HTERT RPE-1 (cell line): Measurements from ENCODE around the gene FAM53B.

ENCODE experiments used
- in situ Hi-C: fragments of 300-500 bp; cut with MboI; formaldehyde crosslinking; loops from 4 replicates; pipeline ENCODE4 v1.14.3; 2020; ENCODE audit warnings: low sequenced_read_pairs

FAM53B gene

GRCh38 chr10:124639206-124639605, 105.0 kb downstream of the FAM53B start:
- in situ Hi-C loops: no loop called here

GRCh38 chr10:124637746-124638145, 106.4 kb downstream of the FAM53B start:
- in situ Hi-C loops: no loop called here

GRCh38 chr10:124637091-124637700, 107.0 kb downstream of the FAM53B start:
- in situ Hi-C loops: no loop called here

GRCh38 chr10:124636271-124636995, 107.7 kb downstream of the FAM53B start:
- in situ Hi-C loops: no loop called here

GRCh38 chr10:124632566-124632965, 111.6 kb downstream of the FAM53B start:
- in situ Hi-C loops: no loop called here

- in situ Hi-C loops: no loop called here
Observed at GRCh38 chr10:124632064-124632531, 112.1 kb downstream of the FAM53B start.

- in situ Hi-C loops: no loop called here
Observed at GRCh38 chr10:124630551-124630950, 113.6 kb downstream of the FAM53B start.

GRCh38 chr10:124629842-124630241, 114.3 kb downstream of the FAM53B start:
- in situ Hi-C loops: no loop called here

GRCh38 chr10:124629415-124629814, 114.8 kb downstream of the FAM53B start:
- in situ Hi-C loops: no loop called here

- in situ Hi-C loops: no loop called here
Observed at GRCh38 chr10:124628676-124629021, 115.5 kb downstream of the FAM53B start.

- in situ Hi-C loops: no loop called here
Observed at GRCh38 chr10:124627866-124628675, 116.1 kb downstream of the FAM53B start.

GRCh38 chr10:124626759-124627380, 117.3 kb downstream of the FAM53B start:
- in situ Hi-C loops: no loop called here

- in situ Hi-C loops: no loop called here
Observed at GRCh38 chr10:124625831-124626238, 118.3 kb downstream of the FAM53B start.

GRCh38 chr10:124624895-124625294, 119.3 kb downstream of the FAM53B start:
- in situ Hi-C loops: no loop called here

- in situ Hi-C loops: no loop called here
Observed at GRCh38 chr10:124624466-124624865, 119.7 kb downstream of the FAM53B start.

- in situ Hi-C loops: no loop called here
Observed at GRCh38 chr10:124624006-124624405, 120.2 kb downstream of the FAM53B start.

- in situ Hi-C loops: no loop called here
Observed at GRCh38 chr10:124622866-124623536, 121.2 kb downstream of the FAM53B start.

- in situ Hi-C loops: no loop called here
Observed at GRCh38 chr10:124622158-124622557, 122.0 kb downstream of the FAM53B start.

- in situ Hi-C loops: no loop called here
Observed at GRCh38 chr10:124621637-124622036, 122.5 kb downstream of the FAM53B start.

- in situ Hi-C loops: no loop called here
Observed at GRCh38 chr10:124619802-124620490, 124.2 kb downstream of the FAM53B start.
